H1 (cell line): ENCODE measurements around the gene RORB.

Source experiments
- CTCF ChIP-seq, 3 experiments: IDR thresholded peaks; 1 replicate in 2 of 3; 2 replicates in 1 of 3; pipeline versions ENCODE4 v1.5.1 to v1.6.1; 2011; ENCODE audit warnings: low read length in 3 of 3, mild to moderate bottlenecking in 3 of 3, inconsistent platforms in 2 of 3, low read depth in 1 of 3, moderate library complexity in 1 of 3; ENCODE audit not compliant: insufficient read depth in 1 of 3; ENCODE audit errors: control extremely low read depth in 1 of 3
- EZH2 ChIP-seq: fragments of 200-600 bp; sonication (generic); IDR thresholded peaks from 2 replicates; pipeline ENCODE4 v1.7.1; 2012; ENCODE audit warnings: low read depth, mild to moderate bottlenecking, moderate library complexity, low read length, inconsistent platforms; ENCODE audit not compliant: severe bottlenecking
- POLR2A ChIP-seq, 2 experiments: IDR thresholded peaks; 1 replicate in 1 of 2; 2 replicates in 1 of 2; pipeline ENCODE4 v1.6.1; 2011; ENCODE audit warnings: low read depth in 2 of 2, low read length in 2 of 2, mild to moderate bottlenecking in 2 of 2; ENCODE audit errors: control extremely low read depth in 1 of 2

GRCh38 chr9:74653410-74654080 lies 156.4 kb downstream of the RORB start:
- no peak for TF ChIP-seq CTCF (IDR thresholded peaks at IDR 0.05; ENCODE audit: control extremely low read depth in 1 of 3, insufficient read depth in 1 of 3, low read depth in 1 of 3, low read length in 3 of 3)
- TF ChIP-seq POLR2A (IDR thresholded peaks at IDR 0.05; ENCODE audit: control extremely low read depth in 1 of 2, low read depth in 2 of 2, low read length in 2 of 2), result no peak
- TF ChIP-seq EZH2, result no peak
